Mononuclear cell (primary cell): ENCODE results near the gene RABGAP1. TPM values are rescaled to one million over a fixed set of nuclear protein-coding genes. Genes with fewer than 3 reads are reported as not detected.
"Not testable (repeated sequence)": the region's sequence is repeated elsewhere in the genome, so short reads cannot be mapped to it uniquely, and the experiment has no call there.

Experiments
- H3K27me3 ChIP-seq: 2 replicates; pipeline ENCODE4 v1.6.0; 2011; ENCODE audit warnings: low read length, control low read depth; ENCODE audit not compliant: insufficient read depth
- H3K4me1 ChIP-seq: 2 replicates; pipeline ENCODE4 v1.5.1; 2011; ENCODE audit warnings: mild to moderate bottlenecking, low read length, control low read depth; ENCODE audit not compliant: insufficient read depth
- H3K4me3 ChIP-seq: 2 replicates; pipeline ENCODE4 v1.5.1; 2011; ENCODE audit warnings: mild to moderate bottlenecking, low read length, moderate library complexity
- H3K9me3 ChIP-seq: 2 replicates; pipeline ENCODE4 v1.5.1; 2011; ENCODE audit warnings: low read depth, mild to moderate bottlenecking, control low read depth, low read length
- total RNA-seq: library from RNA; depleted of rRNA; stranded (reverse); fragments of >200 nt; gene quantifications from one replicate; pipeline ENCODE4 v1.2.3, GENCODE V29; 2012

RABGAP1 gene
- total RNA-seq, result 33.8 TPM

DNA sequence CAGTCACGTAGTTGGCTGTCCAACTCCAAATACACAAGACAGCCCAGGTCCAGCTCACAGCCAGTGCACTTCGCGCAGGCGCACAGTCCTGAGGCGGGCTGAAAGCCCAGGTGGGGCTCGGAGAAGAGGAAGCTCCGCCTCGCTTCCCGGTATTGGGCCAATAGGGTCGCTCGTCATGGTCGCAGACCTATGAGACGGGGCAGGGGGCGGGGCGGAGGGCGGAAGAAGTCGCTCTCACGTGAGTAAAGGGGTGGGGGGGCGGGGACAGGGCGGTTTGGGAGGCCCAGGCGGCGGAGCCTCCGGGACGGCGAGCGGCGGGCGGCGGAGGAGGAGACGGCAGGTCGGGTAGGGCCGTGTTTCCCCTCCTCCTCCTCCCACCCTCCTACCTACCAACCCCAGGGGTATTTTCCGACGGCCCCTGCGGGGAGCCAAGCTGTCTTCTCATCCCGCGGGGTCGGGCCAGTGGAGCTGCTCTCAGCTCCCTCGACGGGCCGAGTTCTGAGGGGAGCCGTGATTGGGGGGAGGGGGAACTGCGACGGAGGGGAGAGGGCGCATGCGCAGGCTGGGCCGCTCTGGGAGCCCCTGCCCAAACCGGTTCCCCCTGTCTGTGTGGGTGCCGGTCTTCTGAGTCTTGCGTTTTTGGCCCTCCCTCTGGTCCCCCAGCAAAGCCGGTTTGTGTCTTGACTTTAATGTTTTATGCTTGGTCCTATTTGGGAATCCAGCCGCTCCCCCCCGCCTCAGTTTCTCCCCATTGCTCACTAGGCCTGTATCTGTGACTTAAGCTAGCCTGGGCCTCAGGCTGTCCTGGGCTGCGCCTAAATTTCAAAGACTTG is at the start of gene RABGAP1:
RABGAP1 (plus strand) TSS at position 272 of the 833 bp plus-strand sequence. CDS start 16,040 bp downstream, outside the sequence.
- H3K4me3 ChIP-seq, result peak within 1 kb of the TSS; percentile 70
- no peaks in the 10 kb centered on the region for H3K27me3 ChIP-seq
- no peaks in the 10 kb centered on the region for H3K9me3 ChIP-seq
- H3K4me1 ChIP-seq, result peaks cover 24% of the 10 kb centered on the region

DNA sequence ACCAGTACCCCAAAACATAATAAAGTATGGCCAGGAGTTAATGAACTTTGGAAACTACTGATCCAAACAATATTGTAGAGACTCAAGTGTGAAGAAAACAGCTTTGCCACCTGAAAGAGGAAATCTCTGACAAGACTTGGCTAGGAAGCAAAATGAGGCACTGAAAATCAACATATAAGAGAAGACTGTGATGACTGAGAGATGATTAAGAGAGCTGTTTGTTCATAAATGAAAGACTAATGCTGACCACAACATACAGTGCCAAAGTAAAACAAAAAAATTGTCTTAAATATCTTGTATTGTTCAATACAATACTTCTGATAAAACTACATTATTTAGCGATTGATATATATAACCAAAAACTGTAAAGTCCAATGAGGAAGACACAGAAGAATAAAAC is 42.9 kb upstream of the RABGAP1 start:
- Histone ChIP-seq H3K9me3 (no peaks in the 10 kb centered on the region), H3K4me1 (peaks cover 14% of the 10 kb centered on the region), H3K27me3 (no peaks in the 10 kb centered on the region), H3K4me3 (no peak overlapping the region)

GRCh38 chr9:122900791-122901190 is 40.0 kb upstream of the RABGAP1 start:
- Histone ChIP-seq H3K27me3 (no peaks in the 10 kb centered on the region), H3K9me3 (no peaks in the 10 kb centered on the region), H3K4me3 (no peak overlapping the region), H3K4me1 (peaks cover 22% of the 10 kb centered on the region)

GRCh38 chr9:122904466-122904822 is 36.4 kb upstream of the RABGAP1 start:
- H3K9me3 ChIP-seq, result no peaks in the 10 kb centered on the region
- H3K4me3 ChIP-seq, result peak overlapping the region; percentile 76
- no peaks in the 10 kb centered on the region for H3K27me3 ChIP-seq
- H3K4me1 ChIP-seq, result peaks cover 19% of the 10 kb centered on the region

- Histone ChIP-seq H3K4me3 (peak within 1 kb of the TSS; percentile 76), H3K4me1 (peaks cover 19% of the 10 kb centered on the region), H3K9me3 (no peaks in the 10 kb centered on the region)
These were observed 35.8 kb upstream of the RABGAP1 start, which contains the start of gene RC3H2 for GRCh38 chr9:122904823-122905710. RC3H2 (minus strand) TSS chr9:122905359; CDS start chr9:122897509, 7,850 bp downstream.

GRCh38 chr9:122906122-122906521 is 34.7 kb upstream of the RABGAP1 start:
- H3K27me3 ChIP-seq, H3K4me3 ChIP-seq: not testable (repeated sequence)
- peaks cover 19% of the 10 kb centered on the region for H3K4me1 ChIP-seq

More at GRCh38 chr9:122904823-122905710, 35.8 kb upstream of the RABGAP1 start, which contains the start of gene RC3H2:
- H3K27me3 ChIP-seq, result no peaks in the 10 kb centered on the region

GRCh38 chr9:122912671-122912963 is 28.2 kb upstream of the RABGAP1 start:
- Histone ChIP-seq H3K27me3 (no peaks in the 10 kb centered on the region), H3K9me3 (no peaks in the 10 kb centered on the region), H3K4me1 (peaks cover 17% of the 10 kb centered on the region), H3K4me3 (peak overlapping the region; percentile 61)

More at GRCh38 chr9:122906122-122906521, 34.7 kb upstream of the RABGAP1 start:
- not testable (repeated sequence) for H3K9me3 ChIP-seq

- H3K27me3 ChIP-seq, result no peaks in the 10 kb centered on the region
- peaks cover 17% of the 10 kb centered on the region for H3K4me1 ChIP-seq
- peak within 1 kb of the TSS; percentile 61 for H3K4me3 ChIP-seq
- no peaks in the 10 kb centered on the region for H3K9me3 ChIP-seq
These were observed 27.7 kb upstream of the RABGAP1 start, which contains the start of gene ZBTB6 for GRCh38 chr9:122912964-122913673. ZBTB6 (minus strand) TSS chr9:122913323; CDS start chr9:122912072, 1,251 bp downstream.

- H3K4me3 ChIP-seq, result no peak overlapping the region
- no peaks in the 10 kb centered on the region for H3K9me3 ChIP-seq
- H3K27me3 ChIP-seq, result no peaks in the 10 kb centered on the region
- peaks cover 5% of the 10 kb centered on the region for H3K4me1 ChIP-seq
These were observed 22.5 kb upstream of the RABGAP1 start for GRCh38 chr9:122918310-122918709.

DNA sequence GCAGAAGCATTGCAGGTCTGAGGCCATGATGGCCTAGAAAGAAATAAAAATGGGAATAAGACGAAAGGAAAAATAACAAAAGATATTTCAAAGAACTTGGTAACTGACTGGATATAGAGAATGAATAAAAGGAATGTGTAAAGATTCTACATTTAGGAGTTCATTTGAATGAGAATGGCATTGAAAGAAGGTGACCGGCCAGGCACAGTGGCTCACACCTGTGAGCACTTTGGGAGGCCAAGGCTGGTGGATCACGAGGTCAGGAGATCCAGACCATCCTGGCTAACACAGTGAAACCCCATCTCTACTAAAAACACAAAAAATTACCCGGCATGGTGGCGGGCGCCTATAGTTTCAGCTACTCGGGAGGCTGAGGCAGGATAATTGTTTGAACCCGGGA is 18.1 kb upstream of the RABGAP1 start:
- Histone ChIP-seq H3K9me3 (no peaks in the 10 kb centered on the region), H3K27me3 (no peaks in the 10 kb centered on the region), H3K4me3 (no peak overlapping the region), H3K4me1 (no peaks in the 10 kb centered on the region)

- Histone ChIP-seq H3K4me1 (no peaks in the 10 kb centered on the region), H3K4me3 (no peak overlapping the region), H3K9me3 (no peaks in the 10 kb centered on the region), H3K27me3 (no peaks in the 10 kb centered on the region)
These were observed 16.9 kb upstream of the RABGAP1 start for GRCh38 chr9:122923947-122924346.

GRCh38 chr9:122929796-122930354 is 10.9 kb upstream of the RABGAP1 start:
- Histone ChIP-seq H3K9me3 (no peaks in the 10 kb centered on the region), H3K27me3 (no peaks in the 10 kb centered on the region), H3K4me1 (peaks cover 28% of the 10 kb centered on the region), H3K4me3 (no peak overlapping the region)

GRCh38 chr9:122930541-122931225 is 10.1 kb upstream of the RABGAP1 start:
- Histone ChIP-seq H3K9me3 (no peaks in the 10 kb centered on the region), H3K27me3 (no peaks in the 10 kb centered on the region), H3K4me1 (peaks cover 28% of the 10 kb centered on the region), H3K4me3 (peak overlapping the region; percentile 84)
